OCI-LY1 (cell line): ENCODE measurements around the gene SPTBN2.

Experiments
- CTCF ChIP-seq: fragments of 200-600 bp; sonication (generic), shearing (Covaris generic); IDR thresholded peaks from 2 replicates; pipeline ENCODE4 v1.5.1; 2017; ENCODE audit warnings: mild to moderate bottlenecking, antibody characterized with exemption, low read length, moderate library complexity, mixed read lengths
- EZH2 ChIP-seq: fragments of 200-600 bp; sonication (generic), shearing (Covaris generic); IDR thresholded peaks from 2 replicates; pipeline ENCODE4 v1.8.0; 2017; ENCODE audit warnings: borderline replicate concordance, mixed run types, mild to moderate bottlenecking, antibody characterized with exemption, low read length, moderate library complexity, mixed read lengths

GRCh38 chr11:66747480-66747879, 18.5 kb upstream of the SPTBN2 start:
- TF ChIP-seq EZH2 = no peak
- TF ChIP-seq CTCF = no peak
